Stimulated activated CD4-positive, alpha-beta T cell treated with anti-CD3 and anti-CD28 coated beads, Interleukin-4, amount 100 ng/mL, for 48 hours (primary cell): ENCODE results near the gene MYBPC1.

Experiments
- DNase-seq, 2 donors: peaks; one replicate each; pipeline ENCODE4 v3.0.0-alpha.2; 2020; ENCODE audit warnings: low read depth in 2 of 2

MYBPC1 gene

GRCh38 chr12:101599771-101600484 lies 5.2 kb downstream of the MYBPC1 start:
- DNase-seq, result no peak

GRCh38 chr12:101604132-101604531 lies 9.4 kb downstream of the MYBPC1 start:
- DNase-seq, result no peak

GRCh38 chr12:101607894-101608293 lies 13.1 kb downstream of the MYBPC1 start:
- no peak for DNase-seq

GRCh38 chr12:101608301-101609133 lies 13.7 kb downstream of the MYBPC1 start:
- DNase-seq, result no peak

- DNase-seq, result no peak
Observed at GRCh38 chr12:101609198-101609597, 14.4 kb downstream of the MYBPC1 start.

GRCh38 chr12:101612160-101612916 lies 17.6 kb downstream of the MYBPC1 start:
- no peak for DNase-seq

GRCh38 chr12:101616027-101616494 lies 21.3 kb downstream of the MYBPC1 start:
- no peak for DNase-seq

- no peak for DNase-seq
Observed at GRCh38 chr12:101619026-101619786, 24.4 kb downstream of the MYBPC1 start.

GRCh38 chr12:101619858-101620761 lies 25.3 kb downstream of the MYBPC1 start:
- DNase-seq, result no peak

- DNase-seq, result no peak
Observed at GRCh38 chr12:101620762-101621133, 26.0 kb downstream of the MYBPC1 start.

GRCh38 chr12:101628676-101629075 lies 33.9 kb downstream of the MYBPC1 start:
- DNase-seq, result no peak

- DNase-seq, result no peak
Observed at GRCh38 chr12:101634724-101635123, 40.0 kb downstream of the MYBPC1 start.

GRCh38 chr12:101637936-101638335 lies 43.2 kb downstream of the MYBPC1 start:
- DNase-seq, result no peak

- DNase-seq, result peak in 1 of 2 donors; percentile 1
Observed at GRCh38 chr12:101642115-101643067, 47.6 kb downstream of the MYBPC1 start.

GRCh38 chr12:101647711-101648110 lies 52.9 kb downstream of the MYBPC1 start:
- no peak for DNase-seq

- DNase-seq, result no peak
Observed at GRCh38 chr12:101648195-101648594, 53.4 kb downstream of the MYBPC1 start.

GRCh38 chr12:101650346-101651117 lies 55.8 kb downstream of the MYBPC1 start:
- DNase-seq, result no peak

- DNase-seq, result no peak
Observed at GRCh38 chr12:101653030-101653429, 58.3 kb downstream of the MYBPC1 start.

- DNase-seq, result no peak
Observed at GRCh38 chr12:101653503-101653902, 58.7 kb downstream of the MYBPC1 start.
